HepG2 (cell line): Measurements from ENCODE around the gene SYNJ2. TPM values are rescaled to one million over a fixed set of nuclear protein-coding genes. Genes with fewer than 3 reads are reported as not detected.

Experiments used
- ESRRA ChIP-seq: sonication (generic); formaldehyde crosslinking; IDR thresholded peaks from 2 replicates; pipeline ENCODE4 v1.5.1; 2020; ENCODE audit warnings: mild to moderate bottlenecking, low read depth, missing genetic modification reagents
- FOSL2 ChIP-seq: sonication (generic); formaldehyde crosslinking; IDR thresholded peaks from 2 replicates; pipeline ENCODE4 v1.4.0; 2020; ENCODE audit warnings: missing genetic modification reagents
- KLF11 ChIP-seq: IDR thresholded peaks from 2 replicates; pipeline ENCODE4 v1.6.1; 2016; ENCODE audit warnings: missing compliant biosample characterization
- KLF13 ChIP-seq: sonication (generic); formaldehyde crosslinking; IDR thresholded peaks from 2 replicates; pipeline ENCODE4 v1.4.0; 2020; ENCODE audit warnings: mild to moderate bottlenecking, missing genetic modification reagents
- NR2F6 ChIP-seq, 2 experiments: IDR thresholded peaks; 2 replicates each; pipeline ENCODE4 v1.6.1; 2016; ENCODE audit warnings: antibody characterized with exemption in 1 of 2, mild to moderate bottlenecking in 1 of 2
- RCOR2 ChIP-seq: IDR thresholded peaks from 2 replicates; pipeline ENCODE4 v1.6.1; 2016; ENCODE audit warnings: missing biosample characterization, missing genetic modification reagents
- RFX3 ChIP-seq: IDR thresholded peaks from 2 replicates; pipeline ENCODE4 v1.6.1; 2016; ENCODE audit warnings: missing biosample characterization, missing genetic modification reagents
- ZFP82 ChIP-seq: sonication (generic); formaldehyde crosslinking; IDR thresholded peaks from 2 replicates; pipeline ENCODE4 v1.5.1; 2020; ENCODE audit warnings: mild to moderate bottlenecking, missing genetic modification reagents, borderline replicate concordance
- ZNF10 ChIP-seq: sonication (generic); formaldehyde crosslinking; IDR thresholded peaks from 2 replicates; pipeline ENCODE4 v1.4.0; 2020; ENCODE audit warnings: mild to moderate bottlenecking, low read depth, missing genetic modification reagents, borderline replicate concordance
- ZNF282 ChIP-seq: fragments of 450-650 bp; IDR thresholded peaks from 2 replicates; pipeline ENCODE4 v1.6.1; 2018; ENCODE audit not compliant: partially characterized antibody
- ZNF550 ChIP-seq: sonication (generic); formaldehyde crosslinking; IDR thresholded peaks from 2 replicates; pipeline ENCODE4 v1.4.0; 2020; ENCODE audit warnings: mild to moderate bottlenecking, missing genetic modification reagents, borderline replicate concordance
- ZNF652 ChIP-seq: IDR thresholded peaks from 2 replicates; pipeline ENCODE4 v1.6.1; 2016; ENCODE audit warnings: low read depth, borderline replicate concordance
- ZNF703 ChIP-seq: sonication (generic); formaldehyde crosslinking; IDR thresholded peaks from 2 replicates; pipeline ENCODE4 v1.5.1; 2020; ENCODE audit warnings: missing genetic modification reagents, mild to moderate bottlenecking, moderate library complexity, borderline replicate concordance
- ZNF746 ChIP-seq: sonication (generic); formaldehyde crosslinking; IDR thresholded peaks from 2 replicates; pipeline ENCODE4 v1.8.0; 2022; ENCODE audit warnings: mild to moderate bottlenecking, missing genetic modification reagents
- ZNF777 ChIP-seq: sonication (generic); formaldehyde crosslinking; IDR thresholded peaks from 2 replicates; pipeline ENCODE4 v1.4.0; 2020; ENCODE audit warnings: missing genetic modification reagents
- ZNF788 ChIP-seq: sonication (generic); formaldehyde crosslinking; IDR thresholded peaks from 2 replicates; pipeline ENCODE4 v1.5.0; 2020; ENCODE audit warnings: mild to moderate bottlenecking, missing genetic modification reagents, borderline replicate concordance
- ZSCAN20 ChIP-seq: sonication (generic); formaldehyde crosslinking; IDR thresholded peaks from 2 replicates; pipeline ENCODE4 v1.4.0; 2020; ENCODE audit warnings: missing genetic modification reagents, mild to moderate bottlenecking, borderline replicate concordance
- ZZZ3 ChIP-seq: sonication (generic); formaldehyde crosslinking; IDR thresholded peaks from 2 replicates; pipeline ENCODE4 v1.4.0; 2020; ENCODE audit warnings: missing genetic modification reagents, mild to moderate bottlenecking, borderline replicate concordance
- polyA plus RNA-seq, 8 experiments: library from polyadenylated mRNA; depleted of rRNA in 3 of 8; stranded (reverse) in 7 of 8; unstranded in 1 of 8; fragments of >200 nt; fragmentation: Illumina TruSeq in 4 of 8; extraction: Trizol in 4 of 8; gene quantifications; 2 replicates each; pipeline versions ENCODE4 v1.2.1 to v1.2.3, GENCODE V29; 2011 to 2016; ENCODE audit warnings: low read depth in 4 of 8, missing spikeins in 1 of 8, mixed read lengths in 1 of 8; ENCODE audit not compliant: insufficient read depth in 1 of 8
- total RNA-seq, 5 experiments: library from RNA; depleted of rRNA; stranded (reverse); fragments of >200 nt; fragmentation: Illumina TruSeq; extraction: Trizol; gene quantifications; 2 replicates each; pipeline ENCODE4 v1.2.3, GENCODE V29; 2016; ENCODE audit warnings: low read depth in 1 of 5
- TF ChIP-seq, protein P1 (sequence below): sonication (generic); formaldehyde crosslinking; conservative IDR thresholded peaks from 2 replicates; pipeline ENCODE4 v1.8.0; 2022; ENCODE audit warnings: missing genetic modification reagents
- TF ChIP-seq, protein P2 (sequence below): IDR thresholded peaks from 2 replicates; pipeline ENCODE4 v1.6.1; 2012; ENCODE audit warnings: low read length, improper control_type of control experiment
- TF ChIP-seq, protein P3 (sequence below): sonication (generic); formaldehyde crosslinking; IDR thresholded peaks from 2 replicates; pipeline ENCODE4 v1.8.1; 2023; ENCODE audit warnings: missing genetic modification reagents, inconsistent platforms, borderline replicate concordance
- TF ChIP-seq, protein P4 (sequence below): sonication (generic); formaldehyde crosslinking; IDR thresholded peaks from 2 replicates; pipeline ENCODE4 v1.5.0; 2020; ENCODE audit warnings: mild to moderate bottlenecking, missing genetic modification reagents

Gene SYNJ2
- total and polyA plus RNA-seq, 2 of the 13 experiments (the other 11 are each of a cell fraction or from before 2014, with no cell fraction given): 39.1 to 57.6 TPM

DNA sequence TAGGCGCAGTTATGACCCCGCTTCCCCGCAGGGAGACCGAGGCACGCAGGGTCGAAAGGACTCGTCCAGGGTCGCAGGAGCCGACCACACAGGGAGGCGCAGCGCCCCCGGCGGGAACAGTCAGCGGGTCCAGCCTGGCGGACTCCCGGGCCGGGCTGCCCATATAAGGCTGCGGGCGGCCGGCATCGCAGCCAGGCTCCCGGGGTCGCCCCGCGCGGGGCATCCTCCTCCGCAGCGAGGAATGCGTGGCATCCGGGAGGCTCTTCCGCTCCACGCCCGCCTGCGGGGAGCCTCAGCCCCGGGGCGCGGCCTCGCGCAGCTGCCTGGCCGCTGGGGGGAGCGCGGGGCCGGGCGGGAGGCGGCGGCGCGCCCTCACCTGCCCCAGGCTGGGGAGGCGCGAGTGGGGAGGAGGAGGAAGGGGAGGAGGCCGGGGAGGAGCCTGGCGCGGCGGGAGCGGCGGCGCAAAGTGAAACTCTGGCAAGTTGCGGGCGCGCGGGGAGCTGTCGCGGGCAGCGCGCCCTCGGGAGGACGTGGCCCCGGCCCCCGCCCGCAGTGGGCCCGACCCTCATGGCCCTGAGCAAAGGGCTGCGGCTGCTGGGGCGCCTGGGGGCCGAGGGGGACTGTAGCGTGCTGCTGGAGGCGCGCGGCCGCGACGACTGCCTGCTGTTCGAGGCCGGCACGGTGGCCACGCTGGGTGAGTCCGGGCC is at the start of gene SYNJ2 (continued):
- TF ChIP-seq ESRRA (CRISPR knock-in tag) (peak; percentile 70), ZNF777 (CRISPR knock-in tag) (no peak; the same call in 1 of the 2 replicates), FOSL2 (peak; percentile 47), ZNF282 (no peak), ZSCAN20 (CRISPR knock-in tag) (peak; percentile 93), ZFP82 (CRISPR knock-in tag) (peak; percentile 92; the same call in 1 of the 2 replicates), ZNF550 (CRISPR knock-in tag) (no peak), ZNF746 (CRISPR knock-in tag) (no peak), RCOR2 (CRISPR knock-in tag) (0 out of 2 replicates have a peak, but pooled peaks have one; percentile 26), NR2F6 (IDR thresholded peaks at IDR 0.05) (no peak), NR2F6 (CRISPR knock-in tag; IDR thresholded peaks at IDR 0.05) (peak; percentile 52; the same call in 1 of the 2 replicates), ZZZ3 (CRISPR knock-in tag) (no peak), ZNF703 (CRISPR knock-in tag) (peak; percentile 75; the same call in 1 of the 2 replicates), ZNF10 (CRISPR knock-in tag) (no peak), ZNF652 (CRISPR knock-in tag) (no peak), RFX3 (no peak), ZNF788 (peak; percentile 61; the same call in 1 of the 2 replicates), KLF13 (no peak), KLF11 (CRISPR knock-in tag) (no peak)
- TF ChIP-seq, protein P1, sequence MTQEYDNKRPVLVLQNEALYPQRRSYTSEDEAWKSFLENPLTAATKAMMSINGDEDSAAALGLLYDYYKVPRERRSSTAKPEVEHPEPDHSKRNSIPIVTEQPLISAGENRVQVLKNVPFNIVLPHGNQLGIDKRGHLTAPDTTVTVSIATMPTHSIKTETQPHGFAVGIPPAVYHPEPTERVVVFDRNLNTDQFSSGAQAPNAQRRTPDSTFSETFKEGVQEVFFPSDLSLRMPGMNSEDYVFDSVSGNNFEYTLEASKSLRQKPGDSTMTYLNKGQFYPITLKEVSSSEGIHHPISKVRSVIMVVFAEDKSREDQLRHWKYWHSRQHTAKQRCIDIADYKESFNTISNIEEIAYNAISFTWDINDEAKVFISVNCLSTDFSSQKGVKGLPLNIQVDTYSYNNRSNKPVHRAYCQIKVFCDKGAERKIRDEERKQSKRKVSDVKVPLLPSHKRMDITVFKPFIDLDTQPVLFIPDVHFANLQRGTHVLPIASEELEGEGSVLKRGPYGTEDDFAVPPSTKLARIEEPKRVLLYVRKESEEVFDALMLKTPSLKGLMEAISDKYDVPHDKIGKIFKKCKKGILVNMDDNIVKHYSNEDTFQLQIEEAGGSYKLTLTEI (CRISPR knock-in tag): no peak
- TF ChIP-seq, protein P2, sequence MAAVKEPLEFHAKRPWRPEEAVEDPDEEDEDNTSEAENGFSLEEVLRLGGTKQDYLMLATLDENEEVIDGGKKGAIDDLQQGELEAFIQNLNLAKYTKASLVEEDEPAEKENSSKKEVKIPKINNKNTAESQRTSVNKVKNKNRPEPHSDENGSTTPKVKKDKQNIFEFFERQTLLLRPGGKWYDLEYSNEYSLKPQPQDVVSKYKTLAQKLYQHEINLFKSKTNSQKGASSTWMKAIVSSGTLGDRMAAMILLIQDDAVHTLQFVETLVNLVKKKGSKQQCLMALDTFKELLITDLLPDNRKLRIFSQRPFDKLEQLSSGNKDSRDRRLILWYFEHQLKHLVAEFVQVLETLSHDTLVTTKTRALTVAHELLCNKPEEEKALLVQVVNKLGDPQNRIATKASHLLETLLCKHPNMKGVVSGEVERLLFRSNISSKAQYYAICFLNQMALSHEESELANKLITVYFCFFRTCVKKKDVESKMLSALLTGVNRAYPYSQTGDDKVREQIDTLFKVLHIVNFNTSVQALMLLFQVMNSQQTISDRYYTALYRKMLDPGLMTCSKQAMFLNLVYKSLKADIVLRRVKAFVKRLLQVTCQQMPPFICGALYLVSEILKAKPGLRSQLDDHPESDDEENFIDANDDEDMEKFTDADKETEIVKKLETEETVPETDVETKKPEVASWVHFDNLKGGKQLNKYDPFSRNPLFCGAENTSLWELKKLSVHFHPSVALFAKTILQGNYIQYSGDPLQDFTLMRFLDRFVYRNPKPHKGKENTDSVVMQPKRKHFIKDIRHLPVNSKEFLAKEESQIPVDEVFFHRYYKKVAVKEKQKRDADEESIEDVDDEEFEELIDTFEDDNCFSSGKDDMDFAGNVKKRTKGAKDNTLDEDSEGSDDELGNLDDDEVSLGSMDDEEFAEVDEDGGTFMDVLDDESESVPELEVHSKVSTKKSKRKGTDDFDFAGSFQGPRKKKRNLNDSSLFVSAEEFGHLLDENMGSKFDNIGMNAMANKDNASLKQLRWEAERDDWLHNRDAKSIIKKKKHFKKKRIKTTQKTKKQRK: no peak
- TF ChIP-seq, protein P3, sequence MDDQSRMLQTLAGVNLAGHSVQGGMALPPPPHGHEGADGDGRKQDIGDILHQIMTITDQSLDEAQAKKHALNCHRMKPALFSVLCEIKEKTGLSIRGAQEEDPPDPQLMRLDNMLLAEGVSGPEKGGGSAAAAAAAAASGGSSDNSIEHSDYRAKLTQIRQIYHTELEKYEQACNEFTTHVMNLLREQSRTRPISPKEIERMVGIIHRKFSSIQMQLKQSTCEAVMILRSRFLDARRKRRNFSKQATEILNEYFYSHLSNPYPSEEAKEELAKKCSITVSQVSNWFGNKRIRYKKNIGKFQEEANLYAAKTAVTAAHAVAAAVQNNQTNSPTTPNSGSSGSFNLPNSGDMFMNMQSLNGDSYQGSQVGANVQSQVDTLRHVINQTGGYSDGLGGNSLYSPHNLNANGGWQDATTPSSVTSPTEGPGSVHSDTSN (CRISPR knock-in tag): 0 out of 2 replicates have a peak, but pooled peaks have one; percentile 37
- TF ChIP-seq, protein P4, sequence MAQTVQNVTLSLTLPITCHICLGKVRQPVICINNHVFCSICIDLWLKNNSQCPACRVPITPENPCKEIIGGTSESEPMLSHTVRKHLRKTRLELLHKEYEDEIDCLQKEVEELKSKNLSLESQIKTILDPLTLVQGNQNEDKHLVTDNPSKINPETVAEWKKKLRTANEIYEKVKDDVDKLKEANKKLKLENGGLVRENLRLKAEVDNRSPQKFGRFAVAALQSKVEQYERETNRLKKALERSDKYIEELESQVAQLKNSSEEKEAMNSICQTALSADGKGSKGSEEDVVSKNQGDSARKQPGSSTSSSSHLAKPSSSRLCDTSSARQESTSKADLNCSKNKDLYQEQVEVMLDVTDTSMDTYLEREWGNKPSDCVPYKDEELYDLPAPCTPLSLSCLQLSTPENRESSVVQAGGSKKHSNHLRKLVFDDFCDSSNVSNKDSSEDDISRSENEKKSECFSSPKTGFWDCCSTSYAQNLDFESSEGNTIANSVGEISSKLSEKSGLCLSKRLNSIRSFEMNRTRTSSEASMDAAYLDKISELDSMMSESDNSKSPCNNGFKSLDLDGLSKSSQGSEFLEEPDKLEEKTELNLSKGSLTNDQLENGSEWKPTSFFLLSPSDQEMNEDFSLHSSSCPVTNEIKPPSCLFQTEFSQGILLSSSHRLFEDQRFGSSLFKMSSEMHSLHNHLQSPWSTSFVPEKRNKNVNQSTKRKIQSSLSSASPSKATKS (CRISPR knock-in tag): no peak
